SU-DHL-6 (cell line): ENCODE results near the gene HOXD4.

Experiments
- CTCF ChIP-seq: fragments of 200-600 bp; sonication (generic); IDR thresholded peaks from one replicate; pipeline ENCODE4 v1.5.1; 2017; ENCODE audit warnings: antibody characterized with exemption, mild to moderate bottlenecking, low read length, moderate library complexity; ENCODE audit not compliant: insufficient read depth, poor library complexity, severe bottlenecking
- EZH2phosphoT487 ChIP-seq: fragments of 200-600 bp; sonication (generic), shearing (Covaris generic); conservative IDR thresholded peaks from 2 replicates; pipeline ENCODE4 v1.6.1; 2018; ENCODE audit warnings: mild to moderate bottlenecking, antibody characterized with exemption, low read length, moderate library complexity, mixed read lengths

DNA sequence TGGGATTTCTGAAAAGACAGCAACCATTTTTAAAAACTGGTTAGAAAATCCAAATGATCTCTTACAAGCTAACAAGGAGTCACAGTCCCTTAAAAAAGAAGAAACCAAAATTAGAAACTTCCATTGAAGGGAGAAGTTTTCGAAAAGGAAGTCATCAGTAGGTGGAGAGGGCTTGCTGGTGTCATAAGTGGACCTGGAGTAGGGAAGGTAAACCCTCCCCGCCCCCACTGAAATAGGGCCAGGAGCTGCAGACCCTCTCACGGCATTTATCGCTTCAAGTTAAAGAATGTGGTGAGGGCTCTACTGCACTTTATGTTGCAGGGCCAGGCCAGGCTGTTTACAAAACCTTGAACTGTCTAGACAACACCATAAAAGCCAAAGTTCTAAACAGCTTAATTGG, 41.4 kb upstream of the HOXD4 start:
- TF ChIP-seq CTCF, result no peak
- TF ChIP-seq EZH2phosphoT487, result no peak
